Osteoblast (primary cell): ENCODE measurements around the gene FMO1. TPM values are rescaled to one million over a fixed set of nuclear protein-coding genes. Genes with fewer than 3 reads are reported as not detected.

Experiments
- DNase-seq: peaks from one replicate; pipeline ENCODE4 v3.0.0; 2011; ENCODE audit warnings: low spot score, mixed read lengths; ENCODE audit not compliant: insufficient read length; ENCODE audit errors: missing footprints
- H2AFZ ChIP-seq: 2 replicates; pipeline ENCODE4 v1.6.0; 2011; ENCODE audit warnings: mild to moderate bottlenecking, low read length
- H3K27ac ChIP-seq: 2 replicates; pipeline ENCODE4 v1.5.1; 2011; ENCODE audit warnings: mild to moderate bottlenecking, low read depth, low read length, moderate library complexity
- H3K27me3 ChIP-seq: 2 replicates; pipeline ENCODE4 v1.6.0; 2012; ENCODE audit warnings: mild to moderate bottlenecking, control low read depth, inconsistent platforms, low read length, moderate library complexity; ENCODE audit not compliant: insufficient read depth
- H3K36me3 ChIP-seq: 2 replicates; pipeline ENCODE4 v1.5.1; 2011; ENCODE audit warnings: mild to moderate bottlenecking, low read length, control low read depth, moderate library complexity; ENCODE audit not compliant: insufficient read depth
- H3K4me1 ChIP-seq: 2 replicates; pipeline ENCODE4 v1.5.1; 2011; ENCODE audit warnings: mild to moderate bottlenecking, low read length, control low read depth, moderate library complexity; ENCODE audit not compliant: insufficient read depth
- H3K4me2 ChIP-seq: 2 replicates; pipeline ENCODE4 v1.6.0; 2011; ENCODE audit warnings: mild to moderate bottlenecking, low read length; ENCODE audit not compliant: insufficient read depth
- H3K4me3 ChIP-seq: fragments of 200-600 bp; sonication (generic); 3 replicates; pipeline ENCODE4 v1.5.1; 2012; ENCODE audit warnings: mild to moderate bottlenecking, low read length, inconsistent platforms; ENCODE audit not compliant: insufficient read depth
- H3K79me2 ChIP-seq: 2 replicates; pipeline ENCODE4 v1.6.0; 2012; ENCODE audit warnings: mild to moderate bottlenecking, low read length, control low read depth, inconsistent platforms; ENCODE audit not compliant: insufficient read depth
- H3K9me3 ChIP-seq: 2 replicates; pipeline ENCODE4 v1.5.1; 2011; ENCODE audit warnings: low read depth, low read length, control low read depth
- H4K20me1 ChIP-seq: 2 replicates; pipeline ENCODE4 v1.6.0; 2012; ENCODE audit warnings: mild to moderate bottlenecking, low read length, control low read depth; ENCODE audit not compliant: insufficient read depth
- CTCF ChIP-seq: IDR thresholded peaks from 2 replicates; pipeline ENCODE4 v1.5.1; 2011; ENCODE audit warnings: mild to moderate bottlenecking, low read depth, low read length, moderate library complexity; ENCODE audit errors: extremely low read depth
- total RNA-seq: library from RNA; depleted of rRNA; stranded (reverse); fragments of >200 nt; gene quantifications from 2 replicates; pipeline ENCODE4 v1.2.3, GENCODE V29; 2012

FMO1 gene
- total RNA-seq, 1 donor, result not detected

DNA sequence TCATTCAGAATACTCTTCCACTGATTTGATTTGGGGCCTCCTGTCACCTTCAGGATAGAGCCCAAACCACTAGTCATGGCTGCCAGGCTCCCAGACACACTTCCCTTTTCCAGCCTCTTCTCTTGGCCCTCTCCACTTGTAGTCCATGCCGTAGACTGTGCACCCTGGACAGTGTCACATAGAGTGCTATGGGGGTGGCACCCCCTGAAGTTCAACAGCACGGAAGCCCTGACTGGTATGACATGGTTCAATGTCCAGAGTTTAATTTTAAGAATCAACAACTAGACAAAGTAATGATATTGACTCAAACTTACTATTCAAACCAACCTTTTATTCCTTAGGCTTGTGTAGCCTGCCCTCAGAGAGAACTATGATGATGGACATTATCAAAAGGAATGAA lies 40.9 kb upstream of the FMO1 start:
- no peaks in the 10 kb centered on the region for H3K79me2 ChIP-seq
- H3K4me2 ChIP-seq, result no peak overlapping the region
- no peaks in the 10 kb centered on the region for H4K20me1 ChIP-seq
- no peaks in the 10 kb centered on the region for H3K36me3 ChIP-seq
- H2AFZ ChIP-seq, result no peak overlapping the region
- H3K27ac ChIP-seq, result no peak overlapping the region
- H3K9me3 ChIP-seq, result no peaks in the 10 kb centered on the region
- no peaks in the 10 kb centered on the region for H3K4me1 ChIP-seq
- no peak overlapping the region for H3K4me3 ChIP-seq
- TF ChIP-seq CTCF, result no peak
- no peak for DNase-seq
- H3K27me3 ChIP-seq, result no peaks in the 10 kb centered on the region

DNA sequence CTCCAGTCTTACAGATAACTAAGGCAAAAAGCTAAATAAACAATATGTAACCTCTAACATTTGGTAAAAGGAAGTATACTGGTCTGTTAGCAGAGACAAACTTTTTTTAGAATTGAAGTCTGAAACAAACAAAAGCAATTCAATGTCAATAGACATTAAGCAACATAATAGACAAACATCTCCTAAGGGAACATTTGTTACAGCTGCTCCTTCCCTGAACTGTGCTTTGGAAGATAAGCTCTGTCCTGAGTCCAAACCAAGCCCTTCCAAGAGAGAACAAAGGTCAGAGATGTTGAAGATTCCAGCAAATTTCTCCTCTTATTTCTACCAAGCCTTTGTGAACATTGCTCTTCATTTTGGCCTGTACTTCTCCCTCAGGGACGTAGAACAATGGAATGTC lies 37.9 kb upstream of the FMO1 start:
- DNase-seq, result no peak
- no peak for TF ChIP-seq CTCF
- no peaks in the 10 kb centered on the region for H4K20me1 ChIP-seq

DNA sequence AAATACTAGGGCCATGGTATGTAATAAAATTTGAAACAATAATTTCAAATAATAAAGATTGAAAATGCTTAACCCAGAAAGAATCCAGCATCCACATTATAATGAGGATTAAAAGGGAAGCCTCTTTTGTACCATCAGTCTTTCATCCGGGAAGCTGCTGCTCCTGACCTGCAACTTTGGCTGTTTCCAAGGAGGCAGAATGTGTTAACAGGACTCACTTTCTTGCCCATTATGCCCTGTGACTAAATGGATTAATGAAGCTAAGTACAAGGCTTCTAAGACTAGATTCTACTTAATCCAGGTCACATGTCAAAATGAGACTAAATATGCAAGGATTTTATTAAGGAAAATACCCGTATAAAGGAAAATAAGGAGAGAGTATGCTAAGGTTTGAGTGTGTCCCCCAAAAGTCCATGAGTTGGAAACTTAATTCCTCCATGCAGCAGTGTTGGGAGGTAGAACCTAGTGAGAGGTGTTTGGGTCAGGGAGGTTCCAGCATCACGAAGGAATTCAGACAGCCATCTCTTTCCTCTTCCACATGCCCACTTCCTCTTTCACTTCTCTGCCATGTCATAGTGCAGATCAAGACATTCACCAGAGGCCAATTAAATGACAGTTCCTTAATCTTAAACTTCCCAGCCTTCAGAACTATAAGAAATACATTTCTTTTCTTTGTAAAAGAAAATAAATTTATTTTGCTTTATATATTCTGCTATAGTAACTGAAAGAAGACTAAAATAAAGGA lies 35.5 kb upstream of the FMO1 start:
- Histone ChIP-seq H3K27me3 (no peaks in the 10 kb centered on the region), H3K9me3 (no peaks in the 10 kb centered on the region), H3K4me3 (no peak overlapping the region), H3K4me2 (no peak overlapping the region), H3K79me2 (no peaks in the 10 kb centered on the region), H4K20me1 (no peaks in the 10 kb centered on the region), H3K4me1 (no peaks in the 10 kb centered on the region), H2AFZ (peak overlapping the region; percentile 39), H3K27ac (no peak overlapping the region), H3K36me3 (no peaks in the 10 kb centered on the region)
- DNase-seq, result no peak
- no peak for TF ChIP-seq CTCF

More for the DNA sequence above, 37.9 kb upstream of the FMO1 start:
- Histone ChIP-seq H3K4me2 (no peak overlapping the region), H3K36me3 (no peaks in the 10 kb centered on the region), H3K27me3 (no peaks in the 10 kb centered on the region), H2AFZ (peak overlapping the region; percentile 39), H3K27ac (no peak overlapping the region), H3K79me2 (no peaks in the 10 kb centered on the region), H3K4me3 (no peak overlapping the region), H3K4me1 (no peaks in the 10 kb centered on the region), H3K9me3 (no peaks in the 10 kb centered on the region)

DNA sequence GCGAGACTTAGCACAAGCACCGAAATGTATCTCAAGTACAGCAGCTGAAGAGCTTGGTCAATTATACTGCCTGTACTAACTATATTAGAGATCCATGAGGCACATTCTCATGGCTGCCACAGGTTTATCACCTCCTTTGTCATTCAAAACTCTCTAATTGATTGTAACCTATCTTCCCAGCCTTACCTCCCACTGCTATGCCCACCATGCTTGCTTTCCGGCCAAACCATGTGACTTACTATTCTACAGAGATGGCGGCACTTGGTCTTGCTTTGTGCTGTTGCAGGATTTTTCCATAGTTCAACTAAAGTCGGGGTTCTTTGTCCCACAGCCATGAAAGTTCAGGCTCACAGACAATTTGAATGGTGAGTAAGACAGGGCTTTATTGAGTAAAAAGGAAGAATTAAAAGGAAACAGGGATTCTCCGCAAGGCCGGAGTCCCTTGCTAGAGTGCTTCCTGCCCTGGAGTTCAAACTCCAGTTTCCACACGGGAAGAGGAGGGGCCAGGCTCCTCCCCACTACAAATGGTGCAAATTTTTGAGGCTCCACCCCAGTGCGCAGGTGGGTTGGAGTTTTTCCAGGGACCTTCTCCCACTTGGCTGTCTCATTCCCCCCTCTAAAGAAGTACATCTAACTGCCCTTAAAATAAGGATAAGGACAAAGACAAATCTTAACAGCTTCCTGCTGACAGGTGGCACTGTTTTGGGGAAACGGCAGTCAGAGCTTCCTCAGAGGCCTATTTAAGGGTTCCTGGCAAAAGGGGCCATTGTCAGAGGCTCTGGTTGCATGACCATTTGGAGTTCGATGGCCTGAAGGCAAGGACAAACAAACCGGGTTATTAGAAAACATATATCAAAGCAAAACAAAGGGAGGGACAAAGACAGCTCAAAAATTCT lies 34.5 kb upstream of the FMO1 start:
- Histone ChIP-seq H3K27ac (no peak overlapping the region), H2AFZ (peak overlapping the region; percentile 39), H3K79me2 (no peaks in the 10 kb centered on the region), H3K27me3 (no peaks in the 10 kb centered on the region), H3K36me3 (no peaks in the 10 kb centered on the region), H3K4me2 (no peak overlapping the region), H3K9me3 (no peaks in the 10 kb centered on the region), H3K4me3 (no peak overlapping the region), H4K20me1 (no peaks in the 10 kb centered on the region), H3K4me1 (peaks cover 5% of the 10 kb centered on the region)
- TF ChIP-seq CTCF, result no peak
- no peak for DNase-seq
